Type B pancreatic cell (in vitro differentiated cells): ENCODE measurements around the gene PTPRT. TPM values are rescaled to one million over a fixed set of nuclear protein-coding genes. Genes with fewer than 3 reads are reported as not detected.

Source experiments
- DNase-seq: peaks from one replicate; pipeline ENCODE4 v3.0.0; 2021; ENCODE audit warnings: mixed read lengths; ENCODE audit not compliant: unreplicated experiment; ENCODE audit errors: extremely low spot score
- H3K27ac Mint-ChIP-seq: 2 replicates; pipeline ENCODE4 v1.8.0; 2021; ENCODE audit warnings: mild to moderate bottlenecking, mixed read lengths
- H3K27me3 Mint-ChIP-seq: 2 replicates; pipeline ENCODE4 v1.8.0; 2021; ENCODE audit warnings: mixed read lengths
- H3K36me3 Mint-ChIP-seq: 2 replicates; pipeline ENCODE4 v1.8.0; 2021; ENCODE audit warnings: mixed read lengths
- H3K4me1 Mint-ChIP-seq: one replicate; pipeline ENCODE4 v1.8.0; 2021; ENCODE audit warnings: mixed read lengths; ENCODE audit not compliant: unreplicated experiment
- H3K4me3 Mint-ChIP-seq: 2 replicates; pipeline ENCODE4 v1.8.0; 2021; ENCODE audit warnings: mild to moderate bottlenecking, mixed read lengths
- H3K9me3 Mint-ChIP-seq: 2 replicates; pipeline ENCODE4 v1.8.0; 2021; ENCODE audit warnings: mixed read lengths
- CTCF ChIP-seq: fragments of 200-600 bp; sonication (generic); conservative IDR thresholded peaks from 2 replicates; pipeline ENCODE4 v1.5.0; 2021; ENCODE audit warnings: antibody characterized with exemption, mild to moderate bottlenecking
- total RNA-seq: library from RNA; stranded (reverse); gene quantifications from 2 replicates; pipeline ENCODE4 v1.2.1, GENCODE V29; 2021; ENCODE audit warnings: low replicate concordance

Gene PTPRT
- total RNA-seq, 1 donor from 2014 or later = 7.0 TPM

DNA sequence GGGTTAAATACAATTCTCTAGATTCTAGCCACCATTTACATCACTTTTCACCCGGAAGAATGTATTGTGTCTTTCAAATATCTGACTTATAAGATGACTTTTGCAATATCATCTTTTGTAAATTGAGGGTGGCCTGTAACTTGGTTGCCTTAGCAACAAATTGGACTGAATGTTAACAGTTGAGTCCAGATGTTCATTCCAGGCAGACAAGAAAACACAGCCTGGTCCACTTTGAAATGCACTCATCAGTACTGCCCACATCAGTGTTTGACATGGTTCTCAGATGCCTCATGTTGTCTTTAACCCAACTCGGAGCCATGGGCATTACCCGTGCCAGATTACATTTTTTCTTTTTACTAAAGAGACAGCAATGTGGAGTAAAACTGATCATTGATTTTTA is 789.9 kb downstream of the PTPRT start:
- Mint-ChIP-seq H3K27me3 (peaks cover 3% of the 10 kb centered on the region), H3K36me3 (no peaks in the 10 kb centered on the region), H3K27ac (no peak overlapping the region), H3K9me3 (no peaks in the 10 kb centered on the region), H3K4me1 (peaks cover 4% of the 10 kb centered on the region), H3K4me3 (no peak overlapping the region)
- no peak for DNase-seq
- TF ChIP-seq CTCF = no peak

DNA sequence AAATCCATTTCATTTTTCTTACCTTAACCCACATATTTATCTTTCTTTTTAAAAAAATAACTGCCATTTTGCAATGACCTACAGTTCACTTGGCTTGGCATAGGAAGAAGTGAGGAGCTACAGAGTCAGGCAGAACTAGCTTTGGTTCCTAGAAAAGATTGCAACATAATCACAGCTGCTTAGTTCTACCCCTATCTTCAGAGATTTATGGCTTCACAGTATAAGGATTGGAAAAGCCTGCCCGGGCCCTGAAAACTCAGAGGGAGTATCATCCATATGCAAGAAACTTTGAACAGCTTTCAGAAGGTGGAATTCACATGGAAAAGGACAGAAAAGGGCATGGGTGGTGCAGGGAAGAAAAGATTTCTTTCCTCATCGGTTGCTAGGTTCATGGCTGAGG is 797.3 kb downstream of the PTPRT start:
- no peak overlapping the region for H3K27ac Mint-ChIP-seq
- DNase-seq = no peak

DNA sequence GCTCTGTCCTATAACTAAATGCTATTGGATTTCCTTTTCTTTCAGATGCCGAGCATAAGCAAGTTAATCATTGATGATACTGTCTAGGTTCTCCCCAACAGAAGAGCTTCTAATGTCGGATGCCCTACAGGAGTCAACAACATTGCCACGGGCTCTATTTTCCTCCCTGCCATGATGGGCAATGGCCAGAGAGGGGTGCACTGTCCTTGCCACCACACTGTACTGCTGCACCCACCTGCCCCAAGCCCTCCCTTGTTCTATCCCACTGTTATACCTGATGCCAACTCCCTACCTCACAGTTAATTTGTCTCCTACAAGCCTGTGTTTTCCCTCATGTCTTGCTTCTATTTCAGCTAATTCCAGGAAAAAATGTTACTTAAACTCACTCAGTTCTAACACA is 797.9 kb downstream of the PTPRT start:
- no peak for TF ChIP-seq CTCF
- no peak overlapping the region for H3K27ac Mint-ChIP-seq
- no peaks in the 10 kb centered on the region for H3K36me3 Mint-ChIP-seq
- no peak for DNase-seq
- H3K4me3 Mint-ChIP-seq = no peak overlapping the region
- no peaks in the 10 kb centered on the region for H3K27me3 Mint-ChIP-seq
- no peaks in the 10 kb centered on the region for H3K9me3 Mint-ChIP-seq
- H3K4me1 Mint-ChIP-seq = no peaks in the 10 kb centered on the region

More for the DNA sequence above, 797.3 kb downstream of the PTPRT start:
- no peak overlapping the region for H3K4me3 Mint-ChIP-seq
- H3K27me3 Mint-ChIP-seq = no peaks in the 10 kb centered on the region
- H3K36me3 Mint-ChIP-seq = no peaks in the 10 kb centered on the region
- H3K9me3 Mint-ChIP-seq = no peaks in the 10 kb centered on the region
- H3K4me1 Mint-ChIP-seq = no peaks in the 10 kb centered on the region
- TF ChIP-seq CTCF = no peak

DNA sequence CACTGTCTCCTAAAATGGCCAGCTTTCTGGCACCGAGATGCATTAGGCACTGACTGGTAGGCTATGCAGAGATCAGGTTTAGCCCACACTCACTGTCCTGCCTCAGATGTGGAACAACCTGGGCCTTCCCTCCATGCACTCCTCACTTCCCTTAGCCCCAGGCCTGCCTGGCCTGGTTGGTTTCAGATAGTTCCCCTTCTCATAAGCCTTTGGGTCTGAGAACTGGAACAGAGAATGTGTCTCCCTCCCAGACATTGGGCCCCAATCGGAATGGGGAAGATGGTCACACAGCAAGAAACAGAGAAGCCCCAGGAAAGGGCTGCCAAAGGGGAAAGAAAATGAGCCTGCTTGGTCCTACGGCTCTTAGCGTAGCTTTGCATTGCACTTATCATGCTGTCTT is 809.4 kb downstream of the PTPRT start:
- Mint-ChIP-seq H3K27ac (no peak overlapping the region), H3K4me1 (no peaks in the 10 kb centered on the region), H3K9me3 (peaks cover under 1% of the 10 kb centered on the region), H3K36me3 (no peaks in the 10 kb centered on the region), H3K4me3 (no peak overlapping the region), H3K27me3 (peaks cover 31% of the 10 kb centered on the region)
- no peak for DNase-seq
- TF ChIP-seq CTCF = no peak

DNA sequence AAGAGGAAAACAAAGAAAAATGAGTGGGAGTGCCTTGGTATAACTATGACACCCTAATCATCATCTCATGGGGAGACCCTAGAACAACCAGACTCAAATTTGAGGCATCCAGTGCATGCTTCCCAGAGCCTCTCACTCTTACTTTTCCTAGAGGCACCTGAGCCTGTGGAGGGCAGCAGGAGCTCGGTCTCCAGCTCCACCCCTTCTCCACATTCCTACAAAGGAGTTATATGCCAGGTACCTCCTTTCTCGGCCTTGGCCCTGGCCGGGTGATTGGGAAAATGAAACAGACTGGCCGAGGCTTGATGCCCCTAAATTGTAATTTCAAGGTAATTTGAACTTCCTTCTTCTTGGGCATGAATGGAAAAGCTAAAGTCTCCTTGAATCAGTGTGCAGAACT is 810.3 kb downstream of the PTPRT start:
- H3K4me1 Mint-ChIP-seq = no peaks in the 10 kb centered on the region
- H3K27ac Mint-ChIP-seq = no peak overlapping the region
- peaks cover 31% of the 10 kb centered on the region for H3K27me3 Mint-ChIP-seq
- TF ChIP-seq CTCF = no peak
- H3K4me3 Mint-ChIP-seq = no peak overlapping the region
- no peaks in the 10 kb centered on the region for H3K9me3 Mint-ChIP-seq
- DNase-seq = no peak
- no peaks in the 10 kb centered on the region for H3K36me3 Mint-ChIP-seq

- Mint-ChIP-seq H3K4me1 (no peaks in the 10 kb centered on the region), H3K27me3 (peaks cover 31% of the 10 kb centered on the region), H3K9me3 (no peaks in the 10 kb centered on the region), H3K4me3 (no peak overlapping the region), H3K27ac (no peak overlapping the region), H3K36me3 (no peaks in the 10 kb centered on the region)
- DNase-seq = no peak
- TF ChIP-seq CTCF = no peak
Observed at GRCh38 chr20:42378826-42379225, 810.9 kb downstream of the PTPRT start.
